ENCODE measurements around the gene MLLT11. TPM values are rescaled to one million over a fixed set of nuclear protein-coding genes. Genes with fewer than 3 reads are reported as not detected.

MLLT11 gene
- total RNA-seq, 1 experiment from 2014 or later = 5.0 TPM

Other genes starting within 250 kb of the MLLT11 start
- 36.2 TPM for gene ARNT, start 183.8 kb upstream of the MLLT11 start, total RNA-seq (2021; ENCODE audit: unreplicated experiment)
- not detected for gene CTXND2, start 173.3 kb upstream of the MLLT11 start, total RNA-seq (2021; ENCODE audit: unreplicated experiment)
- 43.3 TPM for gene SETDB1, start 134.0 kb upstream of the MLLT11 start, total RNA-seq (2021; ENCODE audit: unreplicated experiment)
- 348 TPM for gene CERS2, start 85.6 kb upstream of the MLLT11 start, total RNA-seq (2021; ENCODE audit: unreplicated experiment)
- gene ANXA9, start 78.1 kb upstream of the MLLT11 start, total RNA-seq (2021; ENCODE audit: unreplicated experiment) = 1.2 TPM
- gene MINDY1, start 53.5 kb upstream of the MLLT11 start, total RNA-seq (2021; ENCODE audit: unreplicated experiment) = 15.8 TPM
- 16.2 TPM for gene PRUNE1, start 51.9 kb upstream of the MLLT11 start, total RNA-seq (2021; ENCODE audit: unreplicated experiment)
- gene BNIPL, start 23.8 kb upstream of the MLLT11 start, total RNA-seq (2021; ENCODE audit: unreplicated experiment) = 0.46 TPM
- 2.7 TPM for gene C1orf56, start 12.6 kb upstream of the MLLT11 start, total RNA-seq (2021; ENCODE audit: unreplicated experiment)
- gene CDC42SE1, start 775 bp upstream of the MLLT11 start, total RNA-seq (2021; ENCODE audit: unreplicated experiment) = 81.2 TPM
- gene GABPB2, start 10.4 kb downstream of the MLLT11 start, total RNA-seq (2021; ENCODE audit: unreplicated experiment) = 8.1 TPM
- gene SEMA6C, start 86.2 kb downstream of the MLLT11 start, total RNA-seq (2021; ENCODE audit: unreplicated experiment) = 5.7 TPM
- gene TNFAIP8L2, start 96.3 kb downstream of the MLLT11 start, total RNA-seq (2021; ENCODE audit: unreplicated experiment) = not detected
- gene LYSMD1, start 105.5 kb downstream of the MLLT11 start, total RNA-seq (2021; ENCODE audit: unreplicated experiment) = 5.1 TPM
- gene SCNM1, start 105.7 kb downstream of the MLLT11 start, total RNA-seq (2021; ENCODE audit: unreplicated experiment) = 36.5 TPM
- 0.80 TPM for gene TMOD4, start 115.6 kb downstream of the MLLT11 start, total RNA-seq (2021; ENCODE audit: unreplicated experiment)
- 71.5 TPM for gene VPS72, start 129.8 kb downstream of the MLLT11 start, total RNA-seq (2021; ENCODE audit: unreplicated experiment)
- 78.9 TPM for gene PIP5K1A, start 138.2 kb downstream of the MLLT11 start, total RNA-seq (2021; ENCODE audit: unreplicated experiment)
- gene PSMD4, start 194.3 kb downstream of the MLLT11 start, total RNA-seq (2021; ENCODE audit: unreplicated experiment) = 256 TPM
- gene ZNF687, start 221.9 kb downstream of the MLLT11 start, total RNA-seq (2021; ENCODE audit: unreplicated experiment) = 33.3 TPM